Adrenal gland (tissue), 5 donors: ENCODE results near the gene CAMK2D.

Source experiments
- POLR2A ChIP-seq, 2 donors: fragments of 450-650 bp; IDR thresholded peaks; one replicate each; pipeline ENCODE4 v1.6.1; 2017; ENCODE audit warnings: antibody characterized with exemption in 2 of 2, mild to moderate bottlenecking in 2 of 2, moderate library complexity in 1 of 2
- TF ChIP-seq, protein P1 (sequence below), 6 experiments: fragments of 450-650 bp in 4 of 6; fragments of 200-600 bp in 2 of 6; sonication (generic) in 1 of 6; IDR thresholded peaks; 1 replicate in 5 of 6; 2 replicates in 1 of 6; pipeline versions ENCODE4 v1.5.1 to v1.8.0; 2016 to 2021; ENCODE audit warnings: antibody characterized with exemption in 6 of 6, mild to moderate bottlenecking in 2 of 6, moderate library complexity in 1 of 6
- donor health status: DM: no; HTN: no; CAD: no.

DNA sequence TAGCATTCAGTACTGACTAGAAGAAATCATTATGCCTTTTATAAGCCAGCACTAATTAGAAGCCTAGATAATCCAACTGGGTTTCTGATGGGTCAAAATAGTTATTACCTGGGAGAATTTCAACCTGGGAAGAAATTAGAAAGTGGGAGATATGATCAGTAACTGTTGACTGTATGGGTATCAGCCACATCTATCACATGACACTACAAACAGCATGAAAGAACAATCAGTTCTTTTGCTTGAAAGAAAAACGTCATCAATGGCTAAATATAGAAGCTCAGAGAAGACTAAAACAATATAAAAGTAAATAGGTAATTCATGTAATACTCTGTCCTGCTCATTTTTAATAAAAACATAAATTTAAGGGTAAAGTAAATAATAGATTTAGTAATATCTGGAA is 145.1 kb downstream of the CAMK2D start:
- TF ChIP-seq, protein P1, sequence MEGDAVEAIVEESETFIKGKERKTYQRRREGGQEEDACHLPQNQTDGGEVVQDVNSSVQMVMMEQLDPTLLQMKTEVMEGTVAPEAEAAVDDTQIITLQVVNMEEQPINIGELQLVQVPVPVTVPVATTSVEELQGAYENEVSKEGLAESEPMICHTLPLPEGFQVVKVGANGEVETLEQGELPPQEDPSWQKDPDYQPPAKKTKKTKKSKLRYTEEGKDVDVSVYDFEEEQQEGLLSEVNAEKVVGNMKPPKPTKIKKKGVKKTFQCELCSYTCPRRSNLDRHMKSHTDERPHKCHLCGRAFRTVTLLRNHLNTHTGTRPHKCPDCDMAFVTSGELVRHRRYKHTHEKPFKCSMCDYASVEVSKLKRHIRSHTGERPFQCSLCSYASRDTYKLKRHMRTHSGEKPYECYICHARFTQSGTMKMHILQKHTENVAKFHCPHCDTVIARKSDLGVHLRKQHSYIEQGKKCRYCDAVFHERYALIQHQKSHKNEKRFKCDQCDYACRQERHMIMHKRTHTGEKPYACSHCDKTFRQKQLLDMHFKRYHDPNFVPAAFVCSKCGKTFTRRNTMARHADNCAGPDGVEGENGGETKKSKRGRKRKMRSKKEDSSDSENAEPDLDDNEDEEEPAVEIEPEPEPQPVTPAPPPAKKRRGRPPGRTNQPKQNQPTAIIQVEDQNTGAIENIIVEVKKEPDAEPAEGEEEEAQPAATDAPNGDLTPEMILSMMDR (IDR thresholded peaks at IDR 0.05): no peak
- no peak for TF ChIP-seq POLR2A (IDR thresholded peaks at IDR 0.05)
